Measurements from ENCODE around the gene ENTPD8.
"Not testable (repeated sequence)": the region's sequence is repeated elsewhere in the genome, so short reads cannot be mapped to it uniquely, and the experiment has no call there.

ENTPD8 gene

DNA sequence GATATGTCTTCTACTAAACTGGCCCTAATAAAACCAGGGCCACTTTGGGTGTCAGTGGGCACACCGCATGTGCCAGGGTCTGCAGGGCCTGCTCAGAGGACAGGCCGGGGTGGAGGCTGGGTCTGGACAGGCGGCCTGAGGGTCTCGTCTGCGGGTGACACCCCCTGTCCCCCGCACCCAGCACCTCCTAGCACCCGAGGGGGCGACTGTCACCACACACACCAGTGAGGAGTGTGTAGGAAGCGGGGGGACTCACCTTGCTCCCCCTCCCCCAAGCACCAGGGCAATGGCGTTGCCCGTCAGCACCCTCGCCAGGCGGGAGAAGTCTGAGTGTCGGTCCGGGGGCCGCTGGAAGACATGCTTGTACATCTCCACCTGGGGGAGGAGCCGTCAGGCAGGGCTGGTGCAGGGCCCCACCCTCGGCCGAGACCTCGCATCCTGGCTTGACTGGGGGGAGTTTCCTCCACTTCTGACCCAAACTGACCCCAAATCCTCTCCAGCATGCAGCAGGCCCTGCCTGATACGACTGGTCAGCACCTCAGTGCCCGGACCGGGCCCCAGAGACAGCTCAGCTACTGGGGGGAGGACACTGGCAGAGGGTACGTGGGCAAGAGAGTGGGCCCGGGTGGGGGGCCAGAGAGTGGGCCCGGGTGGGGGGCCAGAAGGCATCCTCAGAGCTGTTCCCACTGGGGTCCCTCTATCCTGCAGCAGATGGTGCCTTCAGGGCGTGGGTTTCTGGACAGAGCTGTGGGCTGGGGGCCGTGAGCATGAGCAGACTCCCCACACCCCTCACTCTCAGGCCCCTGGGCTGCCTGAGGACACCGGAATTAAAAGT, 36.8 kb upstream of the ENTPD8 start:
- DNase-seq = no peak
- in situ Hi-C loops (cut with MboI; ENCODE audit: low pct_unique_long_range_greater_than_20kb, low sequenced_read_pairs) = no loop called here

DNA sequence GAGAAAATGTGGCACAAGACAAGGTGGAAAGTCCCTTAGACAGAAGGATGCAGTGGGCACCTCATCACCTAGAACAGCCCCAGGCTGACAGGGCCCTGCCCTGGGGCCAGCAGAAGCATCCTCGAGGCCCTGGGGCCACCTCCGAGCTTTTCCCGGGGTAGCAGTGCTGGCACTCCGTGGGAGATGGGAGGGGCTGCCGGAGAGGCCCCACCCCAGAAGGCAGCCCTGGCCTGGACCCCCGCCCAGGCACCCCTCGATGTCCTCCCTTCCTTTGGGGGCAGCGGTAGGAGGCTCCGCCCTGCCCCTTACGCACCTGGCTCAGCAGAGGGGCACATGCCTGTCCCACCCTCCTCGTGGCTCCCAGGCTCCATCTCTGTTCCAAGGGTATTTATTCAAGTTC, 35.7 kb upstream of the ENTPD8 start:
- DNase-seq = no peak
- in situ Hi-C loops (cut with MboI; ENCODE audit: low pct_unique_long_range_greater_than_20kb, low sequenced_read_pairs) = no loop called here

- in situ Hi-C loops (cut with MboI; ENCODE audit: low pct_unique_long_range_greater_than_20kb, low sequenced_read_pairs) = no loop called here
- DNase-seq = no peak
Measured at GRCh38 chr9:137475666-137476065, 34.5 kb upstream of the ENTPD8 start.

DNA sequence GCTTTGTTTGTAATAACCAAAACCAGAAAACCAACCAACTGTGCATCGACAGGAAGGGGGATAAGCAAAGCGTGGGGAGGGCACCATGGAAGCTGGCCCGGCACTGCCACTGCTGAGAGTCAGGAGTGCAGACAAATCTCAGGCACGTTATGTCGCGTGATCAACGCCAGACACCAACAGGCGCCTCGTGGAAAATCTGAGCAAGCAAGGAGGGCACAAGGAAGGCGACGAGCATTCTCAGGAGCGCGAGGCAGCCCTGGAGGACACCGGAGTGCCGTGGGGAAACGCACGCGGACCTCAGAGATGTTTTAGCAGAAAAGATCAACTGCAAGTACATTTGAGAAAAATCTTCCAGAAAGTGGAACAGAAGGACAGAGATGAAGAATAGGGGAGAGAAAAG, 33.1 kb upstream of the ENTPD8 start:
- in situ Hi-C loops (cut with MboI; ENCODE audit: low pct_unique_long_range_greater_than_20kb, low sequenced_read_pairs) = no loop called here
- no peak for DNase-seq

GRCh38 chr9:137470785-137471184, 29.6 kb upstream of the ENTPD8 start:
- peak; percentile 56 for DNase-seq
- in situ Hi-C loops (cut with MboI; ENCODE audit: low pct_unique_long_range_greater_than_20kb, low sequenced_read_pairs) = no loop called here

DNA sequence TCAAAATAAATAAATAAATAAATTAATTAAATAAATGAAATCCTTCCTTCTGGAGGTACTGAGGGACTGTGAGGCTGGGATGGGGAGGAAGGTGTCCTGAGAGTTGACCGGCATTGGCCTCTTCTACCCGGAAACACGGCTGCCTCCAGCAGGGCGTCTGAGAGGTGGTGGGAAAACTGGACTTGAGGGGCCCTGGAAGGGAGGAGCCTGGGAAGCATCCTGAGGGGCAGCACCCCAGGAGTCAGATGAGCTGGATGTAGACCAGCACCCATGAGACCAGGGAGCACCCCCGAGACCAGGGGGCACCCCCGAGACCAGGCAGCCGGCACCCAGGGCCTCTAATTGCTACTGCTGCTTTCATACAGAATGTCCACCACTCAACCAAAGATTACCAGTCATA, 26.7 kb upstream of the ENTPD8 start:
- no peak for DNase-seq
- in situ Hi-C loops (cut with MboI; ENCODE audit: low pct_unique_long_range_greater_than_20kb, low sequenced_read_pairs) = no loop called here

DNA sequence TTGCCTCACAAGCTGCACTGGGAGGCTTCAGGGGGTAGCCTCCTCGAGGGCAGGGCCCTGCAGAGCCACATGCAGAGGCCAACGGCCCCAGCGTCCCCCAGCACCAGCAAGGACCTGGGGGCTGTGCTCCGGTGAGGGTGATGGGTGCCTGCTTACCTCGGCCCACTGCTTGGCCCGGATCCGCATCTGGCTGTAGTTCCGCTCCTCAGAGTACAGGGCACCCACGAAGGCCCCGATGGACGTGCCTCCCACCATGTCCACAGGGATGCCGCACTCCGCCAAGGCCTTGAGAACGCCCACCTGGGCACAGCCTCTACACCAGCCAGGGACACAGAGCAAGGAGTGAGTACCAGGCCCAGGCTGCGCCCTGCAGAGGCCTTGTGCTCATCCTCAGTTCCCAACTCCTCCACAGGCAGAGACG, 26.0 kb upstream of the ENTPD8 start:
- in situ Hi-C loops (cut with MboI; ENCODE audit: low pct_unique_long_range_greater_than_20kb, low sequenced_read_pairs) = no loop called here
- DNase-seq = no peak

GRCh38 chr9:137466389-137467085, 25.4 kb upstream of the ENTPD8 start:
- in situ Hi-C loops (cut with MboI; ENCODE audit: low pct_unique_long_range_greater_than_20kb, low sequenced_read_pairs) = not testable (repeated sequence)

GRCh38 chr9:137465720-137466388, 24.7 kb upstream of the ENTPD8 start:
- no peak for DNase-seq
- in situ Hi-C loops (cut with MboI; ENCODE audit: low pct_unique_long_range_greater_than_20kb, low sequenced_read_pairs) = no loop called here

More at GRCh38 chr9:137466389-137467085, 25.4 kb upstream of the ENTPD8 start:
- DNase-seq = not testable (repeated sequence)

- in situ Hi-C loops (cut with MboI; ENCODE audit: low pct_unique_long_range_greater_than_20kb, low sequenced_read_pairs) = no loop called here
- no peak for DNase-seq
Measured at GRCh38 chr9:137465000-137465719, 24.0 kb upstream of the ENTPD8 start.

- DNase-seq = no peak
- in situ Hi-C loops (cut with MboI; ENCODE audit: low pct_unique_long_range_greater_than_20kb, low sequenced_read_pairs) = no loop called here
Measured at GRCh38 chr9:137464291-137464999, 23.3 kb upstream of the ENTPD8 start.

DNA sequence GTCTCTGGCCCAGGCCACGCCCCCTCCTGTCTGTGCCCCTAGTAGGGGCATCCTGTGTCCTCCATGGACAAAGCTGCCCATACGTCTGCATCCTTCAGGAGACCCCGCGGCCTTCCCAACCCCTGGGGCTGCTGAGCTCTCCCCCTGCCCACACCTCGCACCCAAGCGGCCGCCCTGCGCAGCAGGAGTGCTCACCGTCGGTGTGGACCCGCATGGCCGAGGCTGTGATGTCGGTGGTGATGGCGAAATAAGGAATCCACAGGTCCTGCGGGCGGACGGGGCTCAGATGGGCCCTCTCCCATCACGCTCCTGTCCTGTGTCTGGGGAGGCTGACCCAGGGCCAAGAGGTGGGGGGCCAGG, 22.8 kb upstream of the ENTPD8 start:
- in situ Hi-C loops (cut with MboI; ENCODE audit: low pct_unique_long_range_greater_than_20kb, low sequenced_read_pairs) = no loop called here
- no peak for DNase-seq

GRCh38 chr9:137462986-137463930, 22.1 kb upstream of the ENTPD8 start:
- DNase-seq = no peak
- in situ Hi-C loops (cut with MboI; ENCODE audit: low pct_unique_long_range_greater_than_20kb, low sequenced_read_pairs) = no loop called here

- DNase-seq = no peak
- in situ Hi-C loops (cut with MboI; ENCODE audit: low pct_unique_long_range_greater_than_20kb, low sequenced_read_pairs) = no loop called here
Measured at GRCh38 chr9:137462396-137462985, 21.3 kb upstream of the ENTPD8 start.

- in situ Hi-C loops (cut with MboI; ENCODE audit: low pct_unique_long_range_greater_than_20kb, low sequenced_read_pairs) = no loop called here
- DNase-seq = peak; percentile 90
Measured at GRCh38 chr9:137461663-137462395, 20.7 kb upstream of the ENTPD8 start.

DNA sequence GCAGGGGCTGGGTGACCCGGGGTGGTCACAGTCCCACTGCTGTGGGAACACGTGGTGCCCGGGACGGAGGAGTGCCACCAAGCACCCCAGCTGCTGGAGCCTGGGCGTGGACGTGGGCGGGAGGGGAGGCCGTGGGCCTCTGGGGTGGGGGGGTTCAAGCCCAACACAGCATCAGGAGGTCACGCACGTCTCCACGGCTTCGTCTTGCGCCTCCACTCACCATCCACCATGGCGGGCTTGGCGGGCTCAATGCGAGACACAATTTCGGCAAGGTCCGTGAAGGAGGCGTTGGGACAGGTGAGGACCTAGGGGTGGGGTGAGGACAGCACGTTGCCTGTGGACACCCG, 20.1 kb upstream of the ENTPD8 start:
- no peak for DNase-seq
- in situ Hi-C loops (cut with MboI; ENCODE audit: low pct_unique_long_range_greater_than_20kb, low sequenced_read_pairs) = no loop called here
